ENCODE data around the gene IKZF1.

- no peak for TF ChIP-seq CTCF (conservative IDR thresholded peaks at IDR 0.05; ENCODE audit: low read depth, low read length)
- TF ChIP-seq MXI1 (IDR thresholded peaks at IDR 0.05; ENCODE audit: borderline replicate concordance, low read depth, low read length) = no peak
- TF ChIP-seq CEBPB (IDR thresholded peaks at IDR 0.05; ENCODE audit: low read depth, low read length) = no peak
- TF ChIP-seq BHLHE40 (IDR thresholded peaks at IDR 0.05; ENCODE audit: low read depth, low read length) = no peak
- no peak for TF ChIP-seq POLR2A (IDR thresholded peaks at IDR 0.05; ENCODE audit: low read depth, low read length)
- no peak for TF ChIP-seq NFE2L2 (IDR thresholded peaks at IDR 0.05; ENCODE audit: low read depth, low read length)
- TF ChIP-seq, protein P1, sequence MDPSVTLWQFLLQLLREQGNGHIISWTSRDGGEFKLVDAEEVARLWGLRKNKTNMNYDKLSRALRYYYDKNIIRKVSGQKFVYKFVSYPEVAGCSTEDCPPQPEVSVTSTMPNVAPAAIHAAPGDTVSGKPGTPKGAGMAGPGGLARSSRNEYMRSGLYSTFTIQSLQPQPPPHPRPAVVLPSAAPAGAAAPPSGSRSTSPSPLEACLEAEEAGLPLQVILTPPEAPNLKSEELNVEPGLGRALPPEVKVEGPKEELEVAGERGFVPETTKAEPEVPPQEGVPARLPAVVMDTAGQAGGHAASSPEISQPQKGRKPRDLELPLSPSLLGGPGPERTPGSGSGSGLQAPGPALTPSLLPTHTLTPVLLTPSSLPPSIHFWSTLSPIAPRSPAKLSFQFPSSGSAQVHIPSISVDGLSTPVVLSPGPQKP (IDR thresholded peaks at IDR 0.05; ENCODE audit: borderline replicate concordance, low read depth, low read length) = no peak
- TF ChIP-seq MAZ (IDR thresholded peaks at IDR 0.05; ENCODE audit: borderline replicate concordance, low read depth, low read length) = no peak
Measured at GRCh38 chr7:50427518-50427917, 123.0 kb downstream of the IKZF1 start.
